ENCODE data around the gene BCKDHA. TPM values are rescaled to one million over a fixed set of nuclear protein-coding genes. Genes with fewer than 3 reads are reported as not detected.
"Not testable (repeated sequence)": the region's sequence is repeated elsewhere in the genome, so short reads cannot be mapped to it uniquely, and the experiment has no call there.

BCKDHA gene
- total RNA-seq, 3 donors from 2014 or later (not counting 1 experiment from before 2014, with no cell fraction given): 26.5 to 29.0 (median 28.3) TPM

DNA sequence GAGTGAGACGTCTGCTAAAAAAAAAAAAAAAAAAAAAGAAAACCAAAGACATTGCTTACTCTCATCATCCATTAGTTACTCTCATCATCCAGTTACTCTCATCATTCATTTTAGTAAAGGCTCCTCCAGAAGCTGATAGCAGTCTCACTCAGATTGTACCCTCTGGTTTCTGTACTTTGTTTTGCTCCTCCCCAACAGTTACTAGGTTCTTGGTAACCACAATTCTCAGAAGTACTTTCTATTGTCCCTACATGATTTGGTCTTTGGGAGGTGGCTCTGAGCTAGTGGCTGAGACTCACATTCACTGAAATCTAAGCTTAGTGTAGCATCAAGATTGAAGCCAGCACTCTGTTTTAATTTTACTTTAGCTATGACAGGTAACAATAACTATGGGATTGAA is 59.6 kb downstream of the BCKDHA start:
- no peak overlapping the region for H3K27ac Mint-ChIP-seq
- H3K4me3 Mint-ChIP-seq: no peak overlapping the region
- no peak for ATAC-seq
- intact Hi-C loops (cut with micrococcal nuclease): no loop called here
- WGBS (ENCODE audit: insufficient coverage): 75% methylated on average over 1 of the region's 1 CpG
- no peaks in the 10 kb centered on the region for H3K36me3 Mint-ChIP-seq
- Histone ChIP-seq H3K36me3 (ENCODE audit: control insufficient read depth, insufficient read depth, low read length) (no peaks in the 10 kb centered on the region), H3K4me1 (ENCODE audit: control insufficient read depth, insufficient read depth, low read length) (no peaks in the 10 kb centered on the region), H3K4me3 (ENCODE audit: low read length) (no peak overlapping the region), H3K9me3 (ENCODE audit: control insufficient read depth, insufficient read depth, low read length) (no peaks in the 10 kb centered on the region), H3K27ac (ENCODE audit: low read length) (no peak overlapping the region), H3K27me3 (ENCODE audit: control insufficient read depth, insufficient read depth, low read length) (peaks cover 14% of the 10 kb centered on the region)
- TF ChIP-seq, protein P1, sequence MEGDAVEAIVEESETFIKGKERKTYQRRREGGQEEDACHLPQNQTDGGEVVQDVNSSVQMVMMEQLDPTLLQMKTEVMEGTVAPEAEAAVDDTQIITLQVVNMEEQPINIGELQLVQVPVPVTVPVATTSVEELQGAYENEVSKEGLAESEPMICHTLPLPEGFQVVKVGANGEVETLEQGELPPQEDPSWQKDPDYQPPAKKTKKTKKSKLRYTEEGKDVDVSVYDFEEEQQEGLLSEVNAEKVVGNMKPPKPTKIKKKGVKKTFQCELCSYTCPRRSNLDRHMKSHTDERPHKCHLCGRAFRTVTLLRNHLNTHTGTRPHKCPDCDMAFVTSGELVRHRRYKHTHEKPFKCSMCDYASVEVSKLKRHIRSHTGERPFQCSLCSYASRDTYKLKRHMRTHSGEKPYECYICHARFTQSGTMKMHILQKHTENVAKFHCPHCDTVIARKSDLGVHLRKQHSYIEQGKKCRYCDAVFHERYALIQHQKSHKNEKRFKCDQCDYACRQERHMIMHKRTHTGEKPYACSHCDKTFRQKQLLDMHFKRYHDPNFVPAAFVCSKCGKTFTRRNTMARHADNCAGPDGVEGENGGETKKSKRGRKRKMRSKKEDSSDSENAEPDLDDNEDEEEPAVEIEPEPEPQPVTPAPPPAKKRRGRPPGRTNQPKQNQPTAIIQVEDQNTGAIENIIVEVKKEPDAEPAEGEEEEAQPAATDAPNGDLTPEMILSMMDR (IDR thresholded peaks at IDR 0.05): no peak
- no peaks in the 10 kb centered on the region for H3K4me1 Mint-ChIP-seq
- peaks cover 41 to 60% of the 10 kb centered on the region in 2 donors for H3K27me3 Mint-ChIP-seq (ENCODE audit: low read depth in 2 of 2)
- DNase-seq: peak in 1 of 2 donors; percentile 45
- no peaks in the 10 kb centered on the region for H3K9me3 Mint-ChIP-seq

DNA sequence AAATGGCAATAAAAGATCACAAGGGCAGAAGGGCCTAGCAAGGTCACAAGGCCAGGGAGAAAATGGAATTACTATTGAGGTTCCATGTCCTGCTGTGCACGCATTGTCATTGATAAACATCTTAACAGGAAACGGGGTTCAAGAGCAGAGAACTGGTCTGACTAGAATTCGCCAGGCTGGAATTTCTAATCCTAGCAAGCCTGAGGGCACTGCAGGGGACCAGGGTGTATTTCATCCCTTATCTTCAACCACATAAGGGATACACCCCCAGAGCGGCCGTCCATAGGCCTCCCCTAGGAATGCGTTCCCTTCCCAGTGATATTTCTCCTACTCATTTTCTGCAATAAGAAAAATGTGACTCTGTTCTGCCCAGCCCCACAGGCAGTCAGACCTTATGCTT is 64.9 kb downstream of the BCKDHA start:
- Histone ChIP-seq H3K4me1 (ENCODE audit: control insufficient read depth, insufficient read depth, low read length) (no peaks in the 10 kb centered on the region), H3K27ac (ENCODE audit: low read length) (no peak overlapping the region), H3K27me3 (ENCODE audit: control insufficient read depth, insufficient read depth, low read length) (peaks cover 14% of the 10 kb centered on the region), H3K4me3 (ENCODE audit: low read length) (no peak overlapping the region), H3K36me3 (ENCODE audit: control insufficient read depth, insufficient read depth, low read length) (no peaks in the 10 kb centered on the region), H3K9me3 (ENCODE audit: control insufficient read depth, insufficient read depth, low read length) (no peaks in the 10 kb centered on the region)
- Mint-ChIP-seq H3K27ac (no peak overlapping the region), H3K4me3 (no peak overlapping the region), H3K36me3 (no peaks in the 10 kb centered on the region), H3K4me1 (peaks cover 6 to 8% of the 10 kb centered on the region in 2 donors), H3K27me3 (ENCODE audit: low read depth in 2 of 2) (peaks cover 59 to 86% of the 10 kb centered on the region in 2 donors), H3K9me3 (no peaks in the 10 kb centered on the region)
- ATAC-seq (no peak), DNase-seq (no peak)
- TF ChIP-seq, protein P1 (IDR thresholded peaks at IDR 0.05): no peak
- intact Hi-C loops (cut with micrococcal nuclease): no loop called here
- WGBS (ENCODE audit: insufficient coverage): 81% methylated on average over 6 of the region's 6 CpGs

DNA sequence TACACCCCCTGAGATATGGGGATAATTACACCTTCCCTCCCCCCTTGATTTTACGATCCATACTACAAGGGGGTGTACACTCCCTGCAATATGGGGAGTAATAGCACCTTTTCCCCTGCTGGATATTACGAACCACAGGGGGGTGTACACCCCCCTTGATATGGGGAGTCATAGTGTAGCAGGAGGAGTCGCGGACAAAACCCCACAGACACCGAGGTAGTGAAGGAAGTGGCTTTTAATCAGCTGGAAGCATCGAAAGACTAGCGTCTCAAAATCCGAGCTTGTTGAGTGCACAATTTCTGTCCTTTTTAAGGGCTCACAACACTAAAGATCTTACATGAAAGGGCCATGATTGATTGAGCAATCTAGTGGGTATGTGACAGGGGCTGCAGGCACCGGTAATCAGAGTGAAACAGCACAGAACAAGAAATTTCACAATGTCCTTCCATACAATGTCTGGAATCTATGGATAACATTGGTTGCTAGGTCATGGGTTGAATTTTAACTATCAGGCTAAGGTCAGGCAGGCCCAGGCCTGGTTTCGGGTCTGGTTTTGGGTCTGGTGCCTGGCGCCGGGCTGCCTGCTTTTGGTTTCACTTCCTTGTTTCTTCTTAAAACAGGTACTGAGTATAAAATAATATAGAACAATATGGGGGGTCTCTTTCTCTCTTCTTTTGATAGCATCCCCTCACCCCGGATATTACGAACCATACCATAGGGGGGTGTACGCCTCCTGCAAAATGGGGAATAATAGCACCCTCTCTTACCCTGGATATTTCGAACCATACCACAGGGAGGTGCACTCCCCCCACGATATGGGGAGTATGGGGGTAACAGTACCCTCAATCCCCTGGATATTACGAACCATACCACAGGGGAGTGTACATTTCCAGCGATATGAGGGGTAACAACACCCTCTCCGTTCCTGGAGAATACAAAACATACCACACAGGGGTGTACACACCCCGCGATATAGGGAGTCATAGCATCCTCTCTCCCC is 65.9 kb downstream of the BCKDHA start:
- H3K36me3 Mint-ChIP-seq; H3K9me3 ChIP-seq (ENCODE audit: control insufficient read depth, insufficient read depth, low read length); H3K9me3 Mint-ChIP-seq; H3K4me3 ChIP-seq (ENCODE audit: low read length); H3K4me1 ChIP-seq (ENCODE audit: control insufficient read depth, insufficient read depth, low read length); H3K4me1 Mint-ChIP-seq; intact Hi-C loops (cut with micrococcal nuclease); H3K36me3 ChIP-seq (ENCODE audit: control insufficient read depth, insufficient read depth, low read length); DNase-seq: not testable (repeated sequence)
- H3K27ac ChIP-seq (ENCODE audit: low read length): peak overlapping the region; percentile 49
- 62% methylated on average over 13 of the region's 22 CpGs for WGBS (ENCODE audit: insufficient coverage)
- H3K4me3 Mint-ChIP-seq: peak overlapping the region; percentile 71
- ATAC-seq: peak in 1 of 3 donors; percentile 37
- H3K27ac Mint-ChIP-seq: peak overlapping the region; percentile 39 to 68
- H3K27me3 ChIP-seq (ENCODE audit: control insufficient read depth, insufficient read depth, low read length): peaks cover 14% of the 10 kb centered on the region
- peaks cover 65 to 86% of the 10 kb centered on the region in 2 donors for H3K27me3 Mint-ChIP-seq (ENCODE audit: low read depth in 2 of 2)

Other genes starting within 250 kb of the BCKDHA start
- 1 to 10 TPM in 1 of 3 donors, under 1 TPM in 2; 0.78 to 1.6 (median 0.84) TPM for gene CYP2S1, start 204.6 kb upstream of the BCKDHA start, total RNA-seq
- gene AXL, start 178.6 kb upstream of the BCKDHA start, total RNA-seq: under 1 TPM in 2 of 3 donors, not detected in 1; 0.16 to 0.70 TPM
- 100 to 1,000 TPM; 279 to 360 (median 315) TPM for gene HNRNPUL1, start 133.4 kb upstream of the BCKDHA start, total RNA-seq
- 10 to 100 TPM; 41.1 to 44.3 (median 44.0) TPM for gene CCDC97, start 87.6 kb upstream of the BCKDHA start, total RNA-seq
- 100 to 1,000 TPM; 682 to 761 (median 729) TPM for gene TGFB1, start 43.9 kb upstream of the BCKDHA start, total RNA-seq
- gene B9D2, start 33.7 kb upstream of the BCKDHA start, total RNA-seq: 10 to 100 TPM; 18.1 to 22.2 (median 18.7) TPM
- gene TMEM91, start 21.3 kb upstream of the BCKDHA start, total RNA-seq: 10 to 100 TPM; 13.6 to 22.8 (median 20.8) TPM
- gene EXOSC5, start 459 bp upstream of the BCKDHA start, total RNA-seq: 10 to 100 TPM in 1 of 3 donors, 1 to 10 TPM in 2; 9.0 to 11.6 (median 9.5) TPM
- gene B3GNT8, start 29.6 kb downstream of the BCKDHA start, total RNA-seq: 1 to 10 TPM; 1.5 to 2.5 (median 2.1) TPM
- 10 to 100 TPM; 25.4 to 32.5 (median 29.5) TPM for gene DMAC2, start 42.1 kb downstream of the BCKDHA start, total RNA-seq
- not detected for gene ERICH4, start 45.3 kb downstream of the BCKDHA start, total RNA-seq
- 10 to 100 TPM; 26.8 to 46.6 (median 33.6) TPM for gene CEACAM21, start 178.3 kb downstream of the BCKDHA start, total RNA-seq
- gene CEACAM4, start 229.3 kb downstream of the BCKDHA start, total RNA-seq: 1 to 10 TPM in 1 of 3 donors, under 1 TPM in 2; 0.52 to 1.1 (median 0.78) TPM